Head of caudate nucleus (tissue), 42 donors: ENCODE measurements around the gene FMO2.
"Not testable (repeated sequence)": the region's sequence is repeated elsewhere in the genome, so short reads cannot be mapped to it uniquely, and the experiment has no call there.

Experiments used
- DNase-seq, 42 donors: peaks; one replicate each; pipeline versions ENCODE4 v3.0.0 to v3.0.0-alpha.2; 2020 to 2021; ENCODE audit warnings: mixed read lengths in 7 of 42
- intact Hi-C: fragments of 100-400 bp; cut with DNase I; formaldehyde crosslinking; loops from one replicate; pipeline ENCODE4 v1.15.0; 2022

Gene FMO2

GRCh38 chr1:171213559-171214454 lies 28.7 kb downstream of the FMO2 start:
- intact Hi-C loops: no loop called here
- DNase-seq: no peak

GRCh38 chr1:171217658-171218443 lies 32.8 kb downstream of the FMO2 start:
- intact Hi-C loops: no loop called here
- no peak for DNase-seq

GRCh38 chr1:171218661-171219060 lies 33.6 kb downstream of the FMO2 start:
- intact Hi-C loops: no loop called here
- no peak for DNase-seq

- intact Hi-C loops: no loop called here
- no peak for DNase-seq
These were observed 34.4 kb downstream of the FMO2 start for GRCh38 chr1:171219346-171220080.

GRCh38 chr1:171220081-171220420 lies 35.0 kb downstream of the FMO2 start:
- intact Hi-C loops: no loop called here

GRCh38 chr1:171220581-171221054 lies 35.5 kb downstream of the FMO2 start:
- peak in 10 of 42 donors; percentile 6 to 40 (median 14) for DNase-seq

More at GRCh38 chr1:171220081-171220420, 35.0 kb downstream of the FMO2 start:
- no peak for DNase-seq

GRCh38 chr1:171221665-171222591 lies 36.8 kb downstream of the FMO2 start:
- intact Hi-C loops: no loop called here
- peak in 2 of 42 donors; percentile 2 to 38 for DNase-seq

More at GRCh38 chr1:171220581-171221054, 35.5 kb downstream of the FMO2 start:
- intact Hi-C loops: no loop called here

- intact Hi-C loops: no loop called here
- no peak for DNase-seq
These were observed 37.8 kb downstream of the FMO2 start for GRCh38 chr1:171222936-171223335.

GRCh38 chr1:171224257-171224656 lies 39.2 kb downstream of the FMO2 start:
- intact Hi-C loops, DNase-seq: not testable (repeated sequence)

GRCh38 chr1:171226747-171227370 lies 41.8 kb downstream of the FMO2 start:
- DNase-seq: peak in 27 of 42 donors; percentile 8 to 71 (median 50)
- intact Hi-C loops: no loop called here

GRCh38 chr1:171231326-171231725 lies 46.2 kb downstream of the FMO2 start:
- DNase-seq: no peak
- intact Hi-C loops: no loop called here

- intact Hi-C loops: no loop called here
- no peak for DNase-seq
These were observed 48.1 kb downstream of the FMO2 start for GRCh38 chr1:171233183-171233582.

GRCh38 chr1:171236231-171236630 lies 51.1 kb downstream of the FMO2 start:
- intact Hi-C loops, DNase-seq: not testable (repeated sequence)

GRCh38 chr1:171243878-171244277 lies 58.8 kb downstream of the FMO2 start:
- intact Hi-C loops: loop anchor here (10.0 kb wide), 1 partner anchor 71 kb away; the partner anchor contains the start of gene FMO4
- no peak for DNase-seq

- peak in 19 of 42 donors; percentile 12 to 65 (median 31) for DNase-seq
- intact Hi-C loops: loop anchor here (10.0 kb wide), 1 partner anchor 69 kb away; the partner anchor contains the start of gene FMO4
These were observed 60.5 kb downstream of the FMO2 start for GRCh38 chr1:171245458-171246064.

- intact Hi-C loops: loop anchor here (10.0 kb wide), 1 partner anchor 67 kb away; the partner anchor contains the start of gene FMO4
- no peak for DNase-seq
These were observed 62.4 kb downstream of the FMO2 start for GRCh38 chr1:171247501-171247900.

- DNase-seq: no peak
- intact Hi-C loops: loop anchor here (10.0 kb wide), 1 partner anchor 66 kb away; the partner anchor contains the start of gene FMO4
These were observed 63.2 kb downstream of the FMO2 start, which contains the start of gene FMO1 for GRCh38 chr1:171248302-171248701. Gene FMO1, plus strand, starts transcription at chr1:171248494. Its CDS starts 9,594 bp downstream, at chr1:171258088.
